Measurements from ENCODE around the gene GMCL1.

- TF ChIP-seq EZH2 (optimal IDR thresholded peaks at IDR 0.05; ENCODE audit: low read depth, low read length) (no peak), CTCF (IDR thresholded peaks at IDR 0.05; ENCODE audit: low read length) (no peak)
These were observed 77.8 kb downstream of the GMCL1 start for GRCh38 chr2:69907216-69907615.

All from MM.1S (cell line).